IPS-NIHi7 (cell line): ENCODE data around the gene KLF1.
A peak's percentile ranks its signal among the peaks of the same experiment; 100 is the strongest.
"Not testable (repeated sequence)": the region's sequence is repeated elsewhere in the genome, so short reads cannot be mapped to it uniquely, and the experiment has no call there.

Source experiments
- DNase-seq: peaks from one replicate; pipeline ENCODE4 v3.0.0; 2012; ENCODE audit warnings: mixed read lengths; ENCODE audit errors: extremely low spot score

KLF1 gene

DNA sequence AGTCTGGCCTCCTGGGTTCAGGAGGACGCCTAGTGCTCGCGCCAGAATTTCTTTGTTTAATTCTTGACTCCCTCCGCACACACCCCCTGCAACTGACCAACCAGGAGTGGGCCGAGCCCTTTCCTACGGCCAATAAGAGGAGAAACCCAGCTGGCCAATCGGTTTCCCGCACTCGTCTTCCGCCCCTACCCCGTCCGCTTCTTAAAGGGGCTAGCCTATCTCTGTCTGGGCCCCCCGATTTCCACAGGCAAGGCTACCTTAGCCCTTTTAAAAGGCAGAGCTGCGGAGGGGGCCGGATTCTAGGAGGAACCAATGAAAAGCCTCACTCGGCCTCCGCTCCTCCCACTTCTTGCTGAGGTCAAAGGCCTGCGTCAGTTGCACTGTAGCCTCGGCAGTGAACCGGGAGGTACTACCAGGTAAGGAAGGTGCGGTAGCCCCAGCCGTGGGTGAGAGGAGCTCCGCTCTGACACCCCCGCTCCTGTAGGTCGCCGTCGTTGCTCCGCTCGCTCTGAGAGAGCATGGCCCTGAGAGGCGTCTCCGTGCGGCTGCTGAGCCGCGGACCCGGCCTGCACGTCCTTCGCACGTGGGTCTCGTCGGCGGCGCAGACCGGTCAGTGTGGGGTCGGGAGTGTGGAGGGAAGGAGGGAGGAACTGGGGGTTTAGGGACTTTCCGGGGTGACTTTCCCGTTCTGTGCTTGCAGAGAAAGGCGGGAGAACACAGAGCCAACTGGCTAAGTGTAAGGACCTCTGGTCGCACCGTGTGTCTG, 4.0 kb upstream of the KLF1 start, which contains the start of gene GCDH:
GCDH (plus strand) TSS at position 374 of the 766 bp plus-strand sequence; CDS start at position 519, 145 bp downstream.
- DNase-seq: peak; percentile 99

DNA sequence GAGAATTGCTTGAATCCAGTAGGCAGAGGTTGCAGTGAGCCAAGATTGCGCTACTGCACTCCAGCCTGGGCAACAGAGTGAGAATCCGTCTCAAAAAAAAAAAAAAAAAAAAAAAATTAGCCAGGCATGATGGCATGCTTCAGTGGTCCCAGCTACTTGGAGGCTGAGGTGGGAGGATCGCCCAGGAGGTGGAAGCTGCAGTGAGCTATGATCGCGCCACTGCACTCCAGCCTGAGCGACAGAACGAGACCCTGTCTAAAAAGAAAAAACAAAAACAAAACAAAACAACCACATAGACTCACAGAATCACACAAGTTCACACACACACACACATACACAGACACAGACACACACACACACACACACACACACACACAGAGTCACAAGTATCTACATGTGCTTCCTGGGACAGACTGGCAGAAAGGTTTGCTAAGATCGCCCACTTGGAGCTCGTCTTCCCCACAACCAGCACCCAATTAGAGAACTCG, 3.3 kb upstream of the KLF1 start:
- not testable (repeated sequence) for DNase-seq

DNA sequence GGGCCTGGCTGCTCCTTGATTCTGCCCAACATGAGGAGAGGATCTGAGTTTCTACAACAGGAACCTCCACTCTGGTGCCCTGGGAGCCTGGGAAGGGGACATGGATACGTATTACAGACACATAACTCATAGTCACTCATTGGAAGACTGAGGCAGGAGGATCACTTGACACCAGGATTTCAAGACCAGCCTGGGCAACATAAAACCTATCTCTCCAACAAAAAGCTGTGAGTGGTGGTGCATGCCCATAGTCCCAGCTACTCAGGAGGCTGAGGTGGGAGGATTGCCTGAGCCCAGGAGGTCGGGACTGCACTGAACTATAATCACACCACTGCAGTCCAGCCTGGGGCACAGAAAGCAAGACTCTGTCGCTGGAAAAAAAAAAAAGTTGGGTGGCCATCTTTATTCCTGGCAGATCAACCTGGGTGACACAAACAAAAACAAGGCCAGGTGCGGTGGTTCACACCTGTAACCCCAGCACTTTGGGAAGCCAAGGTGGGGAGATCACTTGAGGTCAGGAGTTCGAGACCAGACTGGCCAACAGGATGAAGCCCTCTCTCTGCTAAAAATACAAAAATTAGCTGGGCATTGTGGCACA, 1.1 kb upstream of the KLF1 start:
- DNase-seq: no peak

DNA sequence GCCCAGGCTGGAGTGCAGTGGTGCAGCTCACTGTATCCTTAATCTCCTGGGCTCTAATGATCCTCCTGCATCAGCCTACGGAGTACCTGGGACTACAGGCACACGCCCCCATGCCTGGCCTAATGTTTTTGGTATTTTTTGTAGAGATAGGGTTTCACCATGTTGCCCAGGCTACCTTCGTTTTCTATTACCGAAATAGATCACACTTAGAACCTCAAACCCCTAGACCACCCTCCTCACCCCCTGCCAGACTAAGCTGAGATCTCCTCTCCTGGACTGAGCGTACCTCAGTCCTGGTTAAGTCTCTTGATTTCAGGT, 391 bp downstream of the KLF1 start:
- DNase-seq: no peak

DNA sequence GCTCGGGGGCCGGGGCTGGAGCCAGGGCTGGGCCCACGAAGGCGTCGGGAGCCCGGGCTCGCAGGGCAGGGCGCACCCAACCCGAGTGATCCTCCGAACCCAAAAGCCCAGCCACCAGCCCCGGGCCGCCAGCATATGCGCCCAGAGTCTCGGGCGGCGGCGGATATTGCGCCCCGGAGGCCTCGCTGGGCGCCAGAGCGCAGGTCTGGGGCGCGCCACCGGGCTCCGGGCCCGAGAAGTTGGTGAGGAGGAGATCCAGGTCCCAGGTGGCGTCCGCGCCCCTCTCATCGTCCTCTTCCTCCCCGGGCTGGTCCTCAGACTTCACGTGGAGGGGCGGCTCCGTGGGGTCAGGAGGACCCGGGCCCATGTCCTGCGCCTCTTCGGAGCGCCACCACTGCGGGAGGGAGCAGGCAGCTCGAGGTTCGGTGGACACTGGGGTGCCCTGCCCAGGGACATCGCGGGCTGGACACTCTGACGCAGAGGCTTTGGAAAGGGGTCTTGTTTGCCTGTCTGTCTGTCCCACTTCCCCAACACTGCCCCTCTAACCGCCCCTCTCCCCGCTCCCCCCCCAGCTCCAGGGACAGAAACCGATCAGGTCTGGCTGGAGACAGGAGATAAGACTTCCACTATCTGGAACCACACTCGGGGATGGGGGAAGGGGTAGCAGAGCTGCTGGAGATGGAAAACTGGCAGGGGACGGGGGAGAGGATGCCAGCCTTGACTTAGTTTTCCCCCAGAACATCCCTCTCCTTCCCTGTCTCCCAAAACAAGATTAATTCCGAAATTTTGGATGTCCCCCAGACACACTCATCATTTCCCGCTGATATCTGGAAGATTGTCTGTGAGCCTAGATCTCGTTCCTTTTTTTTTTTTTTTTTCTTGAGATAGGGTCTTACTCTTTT, 1.0 kb downstream of the KLF1 start:
- peak; percentile 29 for DNase-seq

DNA sequence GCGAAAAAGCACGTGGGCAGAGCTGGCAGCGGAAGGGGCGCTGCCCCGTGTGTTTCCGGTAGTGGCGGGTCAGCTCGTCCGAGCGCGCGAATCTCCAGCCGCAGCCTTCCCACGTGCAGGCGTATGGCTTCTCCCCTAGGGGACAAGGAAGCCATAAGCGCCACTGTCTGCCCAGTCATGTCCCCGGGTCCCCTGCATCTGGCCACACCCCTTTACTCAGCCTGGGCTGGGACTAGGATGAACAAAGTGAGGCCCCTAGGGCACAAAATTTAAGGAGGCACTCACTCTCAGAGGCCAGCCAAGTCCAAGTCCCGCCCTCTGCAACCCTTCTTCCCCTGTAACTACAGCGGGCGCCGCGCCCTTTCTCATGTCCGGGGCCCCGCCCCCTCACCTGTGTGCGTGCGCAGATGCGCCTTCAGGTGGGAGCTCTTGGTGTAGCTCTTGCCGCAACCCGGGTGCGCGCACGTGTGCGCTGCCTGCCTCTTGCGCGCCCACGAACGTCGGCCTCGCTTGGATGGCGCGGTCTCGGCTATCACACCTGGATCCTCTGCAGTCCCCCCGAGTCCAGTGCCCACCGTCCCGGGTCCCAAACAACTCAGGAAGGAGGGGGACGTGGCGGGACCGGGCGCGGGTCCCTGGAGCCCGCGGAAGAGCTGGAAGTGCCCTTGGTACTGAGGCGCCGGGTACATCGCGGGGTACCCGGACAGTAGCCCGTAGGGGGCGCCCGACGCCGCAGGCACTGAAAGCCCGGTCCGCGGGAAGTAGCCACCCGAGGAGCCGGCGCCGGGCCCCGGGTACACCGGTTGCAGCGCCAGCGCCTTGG, 1.9 kb downstream of the KLF1 start:
- DNase-seq: peak; percentile 89

DNA sequence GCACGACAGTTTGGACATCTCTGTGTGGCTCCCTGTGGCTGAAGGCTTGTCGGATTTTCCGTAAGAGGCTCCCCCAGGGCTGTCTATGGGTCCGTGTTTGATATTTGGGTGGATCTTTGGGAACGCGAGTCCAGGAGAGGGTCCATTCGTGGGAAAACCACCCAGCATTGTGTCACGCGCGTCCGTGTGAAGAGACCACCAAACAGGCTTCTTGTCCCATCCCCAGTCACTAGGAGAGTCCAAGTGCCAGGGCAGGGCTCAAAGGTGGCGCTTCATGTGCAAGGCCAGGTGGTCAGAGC, 2.4 kb downstream of the KLF1 start:
- no peak for DNase-seq

DNA sequence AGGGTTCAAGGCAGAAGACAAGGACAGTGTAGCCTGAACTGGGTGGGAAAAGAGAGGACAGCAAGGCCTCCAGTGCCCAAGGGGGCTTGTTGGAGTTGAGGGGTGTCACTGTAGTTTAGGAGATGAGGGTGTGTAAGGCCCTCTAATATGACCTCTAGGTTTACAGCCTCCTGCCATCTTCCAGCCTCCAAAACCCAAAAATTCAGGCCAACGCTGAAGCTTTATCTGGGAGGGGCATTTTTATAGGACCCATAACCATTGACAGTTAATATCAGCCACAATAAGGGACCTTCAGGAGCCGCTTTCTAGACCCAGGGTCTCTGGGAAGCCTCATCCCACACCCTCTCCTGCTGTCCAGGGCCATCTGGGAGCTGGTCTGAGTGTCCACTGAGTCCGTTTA, 2.8 kb downstream of the KLF1 start:
- no peak for DNase-seq

DNA sequence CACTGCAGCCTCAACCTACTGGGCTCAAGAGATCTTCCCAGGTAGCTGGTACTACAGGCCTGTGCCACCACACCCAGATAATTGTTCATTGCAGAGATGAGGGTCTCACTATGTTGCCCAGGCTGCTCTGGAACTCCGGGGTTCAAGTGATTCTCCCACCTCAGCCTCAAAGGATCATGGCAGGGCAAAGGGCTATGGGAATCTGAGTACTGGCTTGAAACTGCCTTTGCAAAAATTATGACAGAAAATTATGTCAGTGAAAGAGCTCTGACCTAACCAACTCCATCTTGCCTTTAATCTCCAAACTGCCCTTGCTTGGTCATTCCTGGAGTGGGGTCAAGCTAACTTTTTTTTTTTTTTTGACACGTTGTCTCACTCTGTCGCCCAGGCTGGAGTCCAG, 4.4 kb downstream of the KLF1 start:
- DNase-seq: no peak

DNA sequence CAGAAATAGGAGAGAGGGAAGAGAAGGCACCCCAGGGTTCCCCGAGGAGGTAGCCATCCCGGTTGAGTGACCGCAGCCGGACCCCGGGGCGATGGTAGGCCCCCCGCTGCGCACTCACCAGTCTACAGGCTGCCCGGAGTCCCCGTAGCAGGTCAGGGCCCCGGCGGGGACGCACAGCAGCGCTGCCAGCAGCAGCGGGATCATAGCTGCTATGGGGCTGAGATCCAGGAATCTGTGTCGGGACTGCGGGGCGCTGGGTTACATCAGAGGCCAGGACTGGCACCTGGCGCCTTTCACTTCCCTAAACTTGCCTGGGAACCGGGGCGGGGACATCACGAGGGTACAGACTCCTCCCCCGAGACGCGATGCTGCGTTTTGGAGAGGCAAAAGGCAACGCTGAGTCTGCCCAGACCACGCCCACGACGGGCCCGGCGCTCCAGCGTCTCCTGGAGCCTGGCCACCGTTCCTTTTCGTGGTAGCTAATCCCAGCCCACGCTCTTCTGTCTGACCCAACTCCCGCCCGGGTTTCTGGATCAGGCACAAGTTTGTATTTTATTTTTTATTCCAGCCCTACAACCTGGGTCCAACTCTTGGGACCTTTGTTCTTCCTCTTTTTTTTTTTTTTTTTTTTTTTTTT, 5.7 kb downstream of the KLF1 start, which contains the start of gene DNASE2:
DNASE2 (minus strand) TSS at position 278 of the 637 bp plus-strand sequence; CDS start at position 204, 74 bp downstream.
- peak; percentile 96 for DNase-seq

DNA sequence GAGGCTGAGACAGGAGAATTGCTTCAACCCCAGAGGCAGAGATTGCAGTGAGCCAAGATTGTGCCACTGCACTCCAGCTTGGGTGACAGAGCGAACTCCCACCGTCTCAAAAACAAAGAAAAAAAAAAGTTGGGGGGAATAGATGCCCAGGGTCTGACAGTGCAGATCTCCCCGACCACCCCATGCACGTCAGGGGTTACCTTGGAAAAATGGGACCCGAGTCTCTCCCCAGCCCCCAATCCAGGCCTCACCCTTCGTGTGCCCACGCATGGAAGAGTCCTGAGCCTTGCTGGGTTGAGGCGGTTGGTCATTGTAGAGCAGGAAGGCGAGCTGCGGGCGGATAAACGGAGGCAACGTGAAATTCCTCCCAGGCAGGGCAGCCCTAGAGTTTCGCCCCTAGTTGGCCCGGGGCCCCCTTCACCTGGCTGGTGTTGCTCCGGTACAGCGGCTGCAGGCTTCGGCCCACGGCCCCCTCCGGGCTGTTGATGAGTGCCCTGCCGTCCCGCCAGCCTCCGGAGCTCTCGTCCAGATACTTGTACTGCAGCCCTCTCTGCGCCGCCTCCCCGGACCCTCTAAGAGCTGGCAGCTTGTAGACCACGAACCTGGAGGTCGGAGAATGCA, 6.3 kb downstream of the KLF1 start:
- DNase-seq: peak; percentile 40

DNA sequence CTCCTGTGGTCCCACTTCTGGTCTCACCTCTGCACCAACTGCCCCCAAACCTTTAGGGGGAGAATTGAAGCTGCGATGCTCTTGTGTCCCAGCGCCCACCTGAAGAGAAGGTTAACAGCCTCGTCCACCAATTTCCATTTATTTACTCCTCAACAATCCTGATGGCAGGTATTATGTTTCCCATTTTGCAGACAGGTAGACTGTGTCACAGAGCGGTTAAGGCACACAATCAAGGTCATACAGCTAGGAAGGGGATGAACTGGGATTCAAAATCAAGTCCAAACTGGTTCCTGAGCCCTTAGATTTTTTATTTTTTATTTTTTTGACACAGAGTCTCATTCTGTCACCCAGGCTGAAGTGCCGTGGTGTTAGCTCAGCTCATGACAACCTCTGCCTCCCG, 11.9 kb downstream of the KLF1 start:
- DNase-seq: no peak

DNA sequence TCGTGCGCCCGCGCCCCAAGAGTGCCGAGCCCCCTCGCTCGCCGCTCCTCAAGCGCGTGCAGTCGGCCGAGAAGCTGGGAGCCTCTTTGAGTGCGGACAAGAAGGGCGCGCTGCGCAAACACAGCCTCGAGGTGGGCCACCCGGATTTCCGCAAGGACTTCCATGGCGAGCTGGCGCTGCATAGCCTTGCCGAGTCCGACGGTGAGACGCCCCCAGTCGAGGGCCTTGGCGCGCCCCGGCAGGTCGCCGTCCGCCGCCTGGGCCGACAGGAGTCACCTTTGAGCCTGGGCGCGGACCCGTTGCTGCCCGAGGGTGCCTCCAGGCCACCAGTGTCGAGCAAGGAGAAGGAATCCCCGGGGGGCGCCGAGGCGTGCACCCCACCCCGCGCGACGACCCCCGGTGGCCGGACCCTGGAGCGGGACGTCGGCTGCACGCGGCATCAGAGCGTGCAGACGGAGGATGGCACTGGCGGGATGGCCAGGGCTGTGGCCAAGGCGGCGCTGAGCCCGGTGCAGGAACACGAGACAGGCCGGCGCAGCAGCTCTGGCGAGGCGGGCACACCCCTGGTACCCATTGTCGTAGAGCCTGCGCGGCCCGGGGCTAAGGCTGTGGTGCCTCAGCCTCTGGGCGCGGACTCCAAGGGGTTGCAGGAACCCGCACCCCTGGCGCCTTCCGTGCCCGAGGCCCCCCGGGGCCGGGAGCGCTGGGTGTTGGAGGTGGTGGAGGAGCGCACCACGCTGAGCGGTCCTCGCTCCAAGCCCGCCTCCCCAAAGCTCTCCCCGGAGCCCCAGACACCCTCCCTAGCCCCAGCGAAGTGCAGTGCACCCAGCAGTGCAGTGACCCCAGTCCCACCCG, 12.9 kb downstream of the KLF1 start:
- DNase-seq: no peak

DNA sequence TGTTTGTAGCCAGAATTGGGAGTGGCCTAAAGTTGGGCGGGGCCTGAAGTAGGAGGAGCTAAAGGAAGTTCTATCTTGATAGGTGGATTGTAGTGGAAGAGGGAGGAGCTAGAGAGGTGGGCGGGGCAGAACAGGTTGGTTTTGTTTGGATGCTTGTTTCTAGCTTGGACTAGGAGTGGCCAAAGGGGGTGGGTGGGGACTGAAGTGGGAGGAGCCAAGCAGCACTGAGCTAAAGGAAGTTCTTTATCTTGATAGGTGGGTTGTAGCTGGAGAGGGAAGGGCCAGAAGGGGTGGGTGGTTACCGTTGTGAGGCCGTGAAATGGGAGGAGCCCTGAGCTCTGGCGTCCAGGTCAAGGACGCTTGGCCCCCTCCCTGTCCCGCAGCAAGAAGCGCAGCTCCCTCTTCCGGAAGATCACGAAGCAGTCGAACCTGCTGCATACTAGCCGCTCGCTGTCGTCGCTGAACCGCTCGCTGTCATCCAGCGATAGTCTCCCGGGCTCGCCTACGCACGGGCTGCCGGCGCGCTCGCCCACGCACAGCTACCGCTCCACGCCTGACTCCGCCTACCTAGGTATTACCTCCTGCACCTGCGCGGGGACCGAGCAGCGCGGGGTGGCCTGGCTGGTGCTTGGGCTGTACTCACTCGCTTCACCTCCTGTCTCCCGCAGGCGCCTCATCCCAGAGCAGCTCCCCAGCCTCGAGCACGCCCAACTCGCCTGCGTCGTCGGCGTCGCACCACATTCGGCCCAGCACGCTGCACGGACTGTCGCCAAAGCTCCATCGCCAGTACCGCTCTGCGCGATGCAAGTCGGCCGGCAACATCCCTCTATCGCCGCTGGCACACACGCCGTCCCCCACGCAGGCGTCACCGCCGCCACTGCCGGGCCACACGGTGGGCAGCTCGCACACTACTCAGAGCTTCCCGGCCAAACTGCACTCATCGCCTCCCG, 13.8 kb downstream of the KLF1 start:
- peak; percentile 80 for DNase-seq

DNA sequence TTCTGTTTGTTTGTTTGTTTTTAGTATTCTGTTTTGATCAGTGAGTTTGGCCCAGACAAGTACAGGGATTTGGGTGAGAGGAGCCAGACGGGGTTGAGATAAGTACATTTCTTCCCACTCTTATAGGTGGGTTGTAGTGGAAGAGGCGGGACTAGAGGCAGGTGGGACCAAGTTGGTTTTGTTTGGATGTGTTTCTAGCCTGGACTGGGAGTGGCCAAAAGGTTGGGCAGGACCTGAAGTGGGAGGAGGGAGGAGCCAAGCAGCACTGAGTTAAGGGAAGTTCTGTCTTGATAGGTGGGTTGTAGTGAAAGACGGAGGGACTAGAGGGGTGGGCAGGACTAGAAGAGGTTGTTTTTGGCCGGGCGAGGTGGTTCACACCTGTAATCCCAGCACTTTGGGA, 14.7 kb downstream of the KLF1 start:
- no peak for DNase-seq

DNA sequence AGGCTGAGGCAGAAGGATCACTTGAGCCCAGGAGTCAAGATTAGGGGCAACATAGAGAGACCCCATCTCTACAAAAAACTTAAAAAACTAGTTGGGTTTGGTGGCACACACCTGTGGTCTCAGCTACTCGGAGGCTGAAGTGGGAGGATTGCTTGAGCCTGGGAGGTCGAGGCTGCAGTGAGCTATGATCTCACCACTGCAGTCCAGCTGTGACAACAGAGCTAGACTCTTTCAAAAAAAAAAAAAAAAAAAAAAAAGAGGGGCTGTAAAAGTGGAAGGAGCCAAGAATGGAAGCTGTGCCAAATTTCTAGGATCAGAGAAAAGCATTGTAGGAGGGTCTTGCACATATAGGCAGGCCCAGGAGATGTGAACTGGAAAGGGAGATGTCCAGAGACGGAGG, 15.3 kb downstream of the KLF1 start:
- DNase-seq: no peak

DNA sequence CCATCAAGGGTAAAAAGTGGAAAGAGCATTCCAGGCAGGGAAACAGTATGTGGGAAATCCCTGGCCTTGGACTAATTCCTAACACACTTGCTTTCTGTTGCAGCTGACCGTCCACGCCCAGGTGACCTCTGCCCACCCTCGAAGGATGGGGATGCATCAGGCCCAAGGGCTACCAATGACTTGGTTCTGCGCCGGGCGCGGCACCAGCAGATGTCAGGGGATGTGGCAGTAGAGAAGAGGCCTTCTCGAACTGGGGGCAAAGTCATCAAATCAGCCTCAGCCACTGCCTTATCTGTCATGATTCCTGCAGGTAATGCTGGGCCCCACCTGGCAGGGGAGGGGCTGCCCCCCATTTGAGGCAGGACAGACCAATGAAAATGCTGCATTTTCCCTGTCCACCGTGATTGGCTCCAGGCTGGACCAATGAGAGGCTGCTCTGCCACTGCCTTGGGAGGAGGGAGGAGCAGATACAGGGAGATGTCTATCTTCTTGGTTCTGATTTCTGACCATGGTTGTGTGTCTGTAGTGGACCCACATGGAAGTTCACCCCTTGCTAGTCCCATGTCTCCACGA, 18.4 kb downstream of the KLF1 start:
- peak; percentile 82 for DNase-seq
